NK-92 treated with Interleukin-12 subunit alpha and Interleukin-12 subunit beta, amount 100 ng/mL, for 24 hours (cell line): Measurements from ENCODE around the gene RAG1.

Source experiments
- DNase-seq: peaks from one replicate; lab custom pipeline; 2025; lab: John Stamatoyannopoulos, UW

Gene RAG1

GRCh38 chr11:36590513-36590912, 22.7 kb downstream of the RAG1 start:
- no peak for DNase-seq

DNA sequence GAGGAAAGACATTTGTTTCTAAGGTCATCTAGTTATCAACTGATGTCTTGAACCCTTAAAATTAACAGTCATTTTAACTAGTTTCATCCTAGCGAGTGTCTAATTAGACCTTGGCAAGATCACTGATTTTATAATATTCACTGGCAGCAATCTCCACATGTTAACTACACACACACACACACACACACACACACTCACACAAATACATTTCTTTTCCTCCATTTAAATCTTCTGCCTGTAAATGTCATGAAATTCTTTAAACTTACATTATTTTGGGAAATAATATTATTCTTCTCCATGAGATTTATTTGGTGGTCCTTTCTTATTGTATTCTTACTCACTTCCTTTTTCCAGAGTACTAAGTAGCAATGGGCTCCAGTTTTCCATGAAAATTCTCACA, 23.6 kb downstream of the RAG1 start:
- DNase-seq: no peak

GRCh38 chr11:36594316-36594989, 26.6 kb downstream of the RAG1 start, which contains the start of gene IFTAP:
Gene IFTAP, plus strand, starts transcription at chr11:36594502. Its CDS starts 15,602 bp downstream, at chr11:36610104.
- no peak for DNase-seq

DNA sequence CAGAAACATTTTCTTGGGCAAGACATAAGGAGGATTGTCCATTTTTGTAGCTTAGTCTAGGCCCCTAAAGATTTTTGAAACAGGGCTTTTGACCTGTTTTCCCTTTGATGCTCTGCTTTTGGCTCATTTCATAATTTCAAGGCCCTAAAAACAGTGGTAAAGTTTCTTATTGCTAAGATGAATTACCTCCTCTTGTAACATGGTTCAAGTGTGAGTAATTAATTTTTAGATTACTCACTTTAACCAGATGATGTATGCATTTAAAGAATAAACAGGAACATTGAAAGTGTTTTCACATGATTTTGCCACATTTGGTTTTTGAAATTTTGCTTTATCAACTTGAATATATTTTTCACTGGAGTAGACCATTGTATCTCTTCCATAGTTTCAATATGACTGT, 29.1 kb downstream of the RAG1 start:
- DNase-seq: no peak

DNA sequence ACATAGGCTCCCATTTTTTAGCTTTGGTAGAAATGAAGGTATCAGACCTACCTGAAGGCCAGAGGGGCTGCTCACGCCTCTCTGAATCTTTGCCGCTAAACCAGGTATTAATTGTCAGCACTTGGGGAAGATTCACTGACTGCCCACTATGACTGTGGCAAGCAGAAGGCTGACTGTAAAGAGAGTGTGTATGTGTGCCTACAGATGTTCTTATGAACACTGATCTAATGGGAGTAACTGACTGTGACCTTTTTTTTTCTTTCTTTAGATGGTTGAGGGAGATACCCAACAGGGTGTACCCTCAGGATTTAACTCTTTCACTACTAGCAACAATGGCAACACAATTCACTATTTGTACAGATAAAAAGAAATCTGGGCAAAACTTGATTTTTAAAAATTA, 30.2 kb downstream of the RAG1 start, which contains the start of gene RAG2:
Gene RAG2, minus strand, starts transcription at position 186 of the 400 bp plus-strand sequence. CDS start 4,068 bp downstream, outside the sequence.
- DNase-seq: no peak

- no peak for DNase-seq
These were observed 32.4 kb downstream of the RAG1 start for GRCh38 chr11:36600180-36600579.

DNA sequence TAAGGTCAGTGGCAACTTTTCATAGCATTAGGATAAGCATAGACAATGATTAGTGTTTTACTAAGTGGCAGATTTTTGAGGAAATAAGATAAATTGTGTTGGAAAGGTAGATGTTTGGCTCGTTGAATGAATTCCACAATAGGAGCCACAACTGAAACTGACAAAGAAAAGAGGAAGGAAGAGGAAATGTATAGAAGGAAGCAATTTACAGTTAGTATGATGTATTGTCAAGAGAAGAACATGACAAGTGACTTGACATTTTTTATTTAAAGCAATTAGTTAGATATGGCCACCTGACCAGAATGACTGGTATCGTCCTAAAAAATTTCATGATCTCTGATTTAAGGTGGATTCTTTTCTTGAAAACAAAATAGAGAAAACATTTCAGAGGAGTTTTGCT, 33.3 kb downstream of the RAG1 start:
- no peak for DNase-seq

GRCh38 chr11:36602135-36602534, 34.3 kb downstream of the RAG1 start:
- DNase-seq: no peak

GRCh38 chr11:36605221-36606216, 37.7 kb downstream of the RAG1 start:
- DNase-seq: no peak

DNA sequence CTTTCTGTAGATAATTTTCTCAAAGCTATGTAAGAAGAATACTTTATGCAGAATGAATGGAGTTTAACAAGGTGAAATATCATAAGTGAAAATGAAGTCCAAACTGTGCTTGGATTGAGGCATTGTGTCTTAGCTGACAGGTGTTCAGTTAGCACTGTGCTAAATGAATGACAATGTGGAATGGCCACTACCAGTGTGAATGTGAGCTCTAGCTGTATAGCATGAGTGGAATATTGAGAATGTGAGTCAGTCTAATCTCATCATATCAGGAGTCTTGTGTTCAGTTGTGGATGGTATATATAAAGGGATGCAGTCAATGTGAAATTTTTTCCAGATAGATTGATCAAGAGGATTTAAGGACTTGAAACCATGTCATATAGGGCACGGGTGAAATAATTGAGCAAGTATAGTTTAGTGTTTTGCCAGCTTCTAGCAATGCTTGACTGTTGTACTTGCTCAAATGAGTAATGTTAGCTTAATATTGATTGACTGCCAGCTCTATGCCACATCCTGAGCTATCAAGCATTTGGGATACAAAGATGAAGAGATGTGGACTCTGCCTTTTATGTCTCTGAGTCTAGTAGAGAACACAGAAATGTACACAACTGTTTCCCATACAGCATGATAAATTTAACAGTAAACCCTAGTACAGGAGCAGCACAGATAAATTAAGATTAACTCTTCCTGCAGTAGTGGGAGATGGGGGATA, 40.8 kb downstream of the RAG1 start:
- no peak for DNase-seq

GRCh38 chr11:36609383-36609782, 41.6 kb downstream of the RAG1 start:
- no peak for DNase-seq

GRCh38 chr11:36615826-36616225, 48.0 kb downstream of the RAG1 start:
- DNase-seq: no peak

DNA sequence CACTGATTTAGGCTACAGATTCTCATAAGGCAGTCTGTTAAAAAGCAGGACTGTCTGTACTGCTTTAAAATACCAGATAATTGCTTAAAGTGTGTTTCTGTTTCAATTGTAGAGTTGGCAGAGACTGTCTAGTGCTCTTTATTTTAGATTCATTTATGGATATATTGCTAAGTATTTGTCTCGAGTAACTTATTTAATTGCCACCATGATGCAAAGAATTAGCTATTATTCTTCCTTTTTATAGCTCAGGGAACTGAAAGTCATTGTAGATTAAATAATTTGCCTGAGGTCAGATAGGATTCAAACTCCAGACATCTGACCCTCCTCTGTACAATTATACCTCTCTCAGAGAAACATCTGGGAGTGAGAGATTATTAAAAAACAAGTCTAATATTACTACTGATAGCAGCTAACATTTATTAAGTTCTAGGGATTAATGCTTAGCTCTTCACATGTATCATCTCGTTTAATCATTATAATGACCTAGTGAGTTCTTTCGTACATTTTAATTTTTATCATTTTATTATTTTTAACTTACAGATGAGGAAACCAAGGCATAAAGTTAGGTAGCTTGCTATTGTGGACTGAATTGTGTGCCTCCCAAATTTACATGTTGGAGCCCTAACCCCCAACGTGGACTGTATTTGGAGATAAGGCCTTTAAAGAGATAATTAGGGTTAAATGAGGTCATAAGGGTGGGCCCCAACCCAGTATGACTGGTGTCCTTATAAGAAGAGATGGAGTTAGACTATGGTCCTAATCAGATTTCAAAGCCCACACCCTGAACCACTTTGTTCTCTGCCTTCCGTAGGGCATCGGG, 49.9 kb downstream of the RAG1 start:
- no peak for DNase-seq

DNA sequence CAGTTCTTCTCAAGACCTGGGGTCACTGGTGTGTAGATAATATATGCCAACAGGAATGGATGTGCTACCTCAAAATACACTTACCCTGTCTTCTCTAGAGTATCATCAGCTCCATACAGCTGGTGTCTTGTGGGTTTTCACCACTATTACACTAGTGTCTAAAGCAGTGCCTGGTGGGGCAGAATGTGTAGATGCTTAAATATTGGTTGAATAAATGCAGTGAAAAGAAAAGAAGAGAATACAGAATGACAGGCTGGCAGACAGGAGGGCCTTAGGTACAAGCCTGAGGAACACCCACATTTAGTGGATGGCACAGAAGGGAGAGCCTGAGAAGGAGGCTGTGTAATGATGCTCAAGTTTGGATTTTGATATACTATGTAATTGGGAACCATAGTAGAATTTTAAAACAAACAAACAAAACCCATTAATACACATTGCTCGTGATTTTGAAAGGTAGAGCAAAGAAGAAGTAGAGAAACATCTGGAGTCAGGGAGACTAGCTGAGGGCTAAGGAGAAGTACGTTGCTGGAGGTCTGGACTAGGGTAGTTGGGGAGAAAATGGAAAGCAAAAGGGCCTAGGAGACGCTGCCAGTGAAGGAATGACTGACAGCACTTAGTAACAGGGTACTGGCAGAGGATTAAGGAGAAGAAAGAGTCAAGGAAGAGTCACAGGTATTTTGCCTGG, 50.7 kb downstream of the RAG1 start:
- no peak for DNase-seq

GRCh38 chr11:36619502-36619901, 51.7 kb downstream of the RAG1 start:
- no peak for DNase-seq

DNA sequence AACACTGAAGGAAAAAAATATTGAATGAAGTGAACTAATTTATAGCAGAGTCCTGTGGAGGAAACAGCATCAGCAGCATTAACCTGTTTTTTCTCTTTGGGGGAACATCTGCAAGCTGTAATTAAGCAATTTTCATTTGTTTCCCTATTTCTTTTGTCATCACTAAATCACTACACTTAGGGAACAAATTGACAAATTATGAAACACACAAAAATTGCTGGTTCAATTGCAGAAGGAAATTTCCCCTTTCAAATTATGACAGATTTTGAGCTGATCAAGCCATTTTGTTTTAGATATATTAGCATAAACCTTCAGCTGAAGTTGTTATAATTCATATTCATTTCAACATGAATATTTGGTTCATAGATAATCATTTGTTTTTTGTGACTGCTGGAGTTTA, 52.4 kb downstream of the RAG1 start:
- DNase-seq: no peak

GRCh38 chr11:36622431-36623136, 54.8 kb downstream of the RAG1 start:
- no peak for DNase-seq

DNA sequence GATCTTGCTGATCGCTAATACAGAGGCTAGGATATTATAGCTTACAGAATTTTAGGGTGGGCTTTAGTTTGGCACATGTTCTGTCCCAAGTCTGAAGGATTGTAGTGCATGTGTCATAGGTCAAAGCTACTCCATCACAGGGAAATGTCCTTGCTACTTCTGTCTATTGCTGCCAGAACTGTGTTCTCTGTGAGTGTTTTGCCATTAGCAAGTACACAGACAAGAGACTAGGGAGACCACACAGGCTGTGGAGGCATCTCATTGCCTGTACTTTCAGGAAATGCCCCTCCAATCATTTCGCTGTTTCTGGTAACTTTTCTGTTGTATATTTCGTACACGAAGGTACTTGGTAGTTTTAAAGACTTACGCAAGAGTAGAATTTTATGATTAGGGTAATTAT, 55.7 kb downstream of the RAG1 start:
- DNase-seq: no peak

DNA sequence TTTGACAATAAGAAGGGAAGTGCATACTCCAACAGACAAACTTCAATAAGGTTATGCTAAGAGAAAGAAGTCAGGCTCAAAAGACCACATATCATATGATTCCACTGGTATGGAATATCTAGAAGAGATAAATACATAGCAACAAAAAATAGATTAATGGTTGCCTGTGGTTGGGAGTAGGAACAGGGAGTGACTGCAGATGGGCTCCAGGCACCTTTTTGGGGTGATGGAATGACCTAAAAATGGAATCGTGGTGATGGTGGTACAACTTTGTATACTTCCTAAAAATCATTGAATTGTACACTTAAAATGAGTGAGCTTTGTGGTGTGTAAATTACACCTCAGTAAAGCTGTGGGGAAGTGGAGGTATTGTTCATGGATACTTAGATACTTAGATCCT, 59.2 kb downstream of the RAG1 start:
- no peak for DNase-seq

GRCh38 chr11:36627471-36627870, 59.7 kb downstream of the RAG1 start:
- no peak for DNase-seq
